HCT116 (cell line): ENCODE results near the gene KCNK10. TPM values are rescaled to one million over a fixed set of nuclear protein-coding genes. Genes with fewer than 3 reads are reported as not detected.
"Not testable (repeated sequence)": the region's sequence is repeated elsewhere in the genome, so short reads cannot be mapped to it uniquely, and the experiment has no call there.

Source experiments
- ATAC-seq: fragments of 200-7000 bp; cut with Tn5 transposase; 2 replicates; pipeline ENCODE4 v1.9.1; 2020; ENCODE audit warnings: mild to moderate bottlenecking, moderate library complexity
- BruUV-seq: library from RNA; stranded (reverse); fragments of 400-500 nt; replicated peaks from 2 replicates; lab custom pipeline; 2021; lab: Mats Ljungman, UMichigan
- CTCF ChIA-PET: fragments of 300-600 bp; sonication (Branson Sonifier 250); formaldehyde crosslinking; loops from one replicate; lab custom pipeline; 2021; ENCODE audit warnings: antibody characterized with exemption; lab: Charles Lee
- POLR2A ChIA-PET: fragments of 300-600, 350-600 bp; sonication (Branson Sonifier 250); formaldehyde crosslinking; loops from one replicate; lab custom pipeline; 2021; ENCODE audit warnings: antibody characterized with exemption; lab: Charles Lee
- RAD21 ChIA-PET, 2 experiments: fragments of 300-600 bp; sonication (Branson Sonifier 250); formaldehyde crosslinking; loops; one replicate each; lab custom pipeline; 2023; ENCODE audit warnings: low total read pairs in 2 of 2; ENCODE audit not compliant: uncharacterized antibody in 2 of 2, unreplicated experiment in 2 of 2, low non-redundant PET in 1 of 2; lab: Charles Lee
- DNase-seq: peaks from one replicate; pipeline ENCODE4 v3.0.0-alpha.2; 2010; ENCODE audit warnings: low read depth, low spot score
- H2AFZ ChIP-seq: fragments of 200-600 bp; shearing (Covaris generic), sonication (generic); 2 replicates; pipeline ENCODE4 v1.6.1; 2017; ENCODE audit warnings: low read depth, mixed run types, mixed read lengths, antibody characterized with exemption, low read length; ENCODE audit not compliant: poor library complexity, severe bottlenecking
- H3K27ac ChIP-seq: 2 replicates; pipeline ENCODE4 v1.5.1; 2012; ENCODE audit warnings: low read depth, low read length
- H3K27me3 ChIP-seq: fragments of 200-600 bp; sonication (generic); 2 replicates; pipeline ENCODE4 v1.6.1; 2016; ENCODE audit warnings: mixed run types, low read length, mixed read lengths; ENCODE audit not compliant: insufficient read depth
- H3K36me3 ChIP-seq, 2 experiments: fragments of 200-500 bp in 1 of 2; fragments of 200-600 bp in 1 of 2; sonication (Bioruptor generic) in 1 of 2; sonication (generic) in 1 of 2; 2 replicates each; pipeline versions ENCODE4 v1.5.1 to v1.6.1; 2014 to 2016; ENCODE audit warnings: low read length in 2 of 2, inconsistent platforms in 1 of 2, mixed read lengths in 1 of 2, mixed run types in 1 of 2; ENCODE audit not compliant: insufficient read depth in 2 of 2, control insufficient read depth in 1 of 2
- H3K4me1 ChIP-seq, 2 experiments: fragments of 200-600 bp in 1 of 2; sonication (generic) in 1 of 2; 2 replicates each; pipeline versions ENCODE4 v1.5.1 to v1.6.1; 2012 to 2017; ENCODE audit warnings: low read length in 2 of 2, inconsistent platforms in 1 of 2, mild to moderate bottlenecking in 1 of 2, mixed read lengths in 1 of 2, mixed run types in 1 of 2, moderate library complexity in 1 of 2; ENCODE audit not compliant: insufficient read depth in 2 of 2, control insufficient read depth in 1 of 2
- H3K4me2 ChIP-seq: fragments of 200-600 bp; sonication (generic); 2 replicates; pipeline ENCODE4 v1.6.1; 2017; ENCODE audit warnings: mixed run types, low read length, mixed read lengths
- H3K4me3 ChIP-seq, 2 experiments: fragments of 200-600 bp in 1 of 2; sonication (generic) in 1 of 2; replicated peaks in 1 of 2; 2 replicates each; pipeline ENCODE4 v1.5.1; 2011 to 2016; ENCODE audit warnings: low read length in 2 of 2, control low read depth in 1 of 2, low read depth in 1 of 2, mild to moderate bottlenecking in 1 of 2, mixed read lengths in 1 of 2, mixed run types in 1 of 2
- H3K79me2 ChIP-seq: fragments of 200-600 bp; sonication (generic); 2 replicates; pipeline ENCODE4 v1.6.1; 2017; ENCODE audit warnings: mild to moderate bottlenecking, mixed run types, low read length, moderate library complexity, mixed read lengths; ENCODE audit not compliant: insufficient read depth
- H3K9ac ChIP-seq: fragments of 200-600 bp; sonication (generic); 2 replicates; pipeline ENCODE4 v1.6.1; 2016; ENCODE audit warnings: low read length, mixed read lengths
- H3K9me2 ChIP-seq: fragments of 200-600 bp; sonication (generic), shearing (Covaris generic); 2 replicates; pipeline ENCODE4 v1.6.1; 2017; ENCODE audit warnings: mixed run types, mild to moderate bottlenecking, moderate library complexity; ENCODE audit not compliant: insufficient read depth
- H3K9me3 ChIP-seq, 2 experiments: fragments of 200-500 bp in 1 of 2; fragments of 200-600 bp in 1 of 2; sonication (Bioruptor generic) in 1 of 2; sonication (generic) in 1 of 2; 2 replicates each; pipeline ENCODE4 v1.6.1; 2014 to 2017; ENCODE audit warnings: low read length in 2 of 2, mixed read lengths in 2 of 2, inconsistent platforms in 1 of 2, low read depth in 1 of 2, mild to moderate bottlenecking in 1 of 2, mixed run types in 1 of 2, moderate library complexity in 1 of 2; ENCODE audit not compliant: control insufficient read depth in 1 of 2, insufficient read depth in 1 of 2
- H4K20me1 ChIP-seq: fragments of 200-600 bp; sonication (generic), shearing (Covaris generic); 2 replicates; pipeline ENCODE4 v1.6.1; 2017; ENCODE audit warnings: mixed run types, mild to moderate bottlenecking, moderate library complexity; ENCODE audit not compliant: insufficient read depth
- CEBPB ChIP-seq: IDR thresholded peaks from 2 replicates; pipeline ENCODE4 v1.6.1; 2012; ENCODE audit warnings: low read depth
- EGR1 ChIP-seq: IDR thresholded peaks from 2 replicates; pipeline ENCODE4 v1.6.1; 2012; ENCODE audit warnings: low read depth
- ELF1 ChIP-seq: IDR thresholded peaks from 2 replicates; pipeline ENCODE4 v1.6.1; 2012; ENCODE audit warnings: low read depth, borderline replicate concordance
- JUND ChIP-seq: IDR thresholded peaks from 2 replicates; pipeline ENCODE4 v1.6.1; 2012
- MAX ChIP-seq: IDR thresholded peaks from 2 replicates; pipeline ENCODE4 v1.6.1; 2012
- SP1 ChIP-seq: IDR thresholded peaks from 2 replicates; pipeline ENCODE4 v1.6.1; 2012; ENCODE audit warnings: low read depth
- SRF ChIP-seq: IDR thresholded peaks from 2 replicates; pipeline ENCODE4 v1.6.1; 2012; ENCODE audit warnings: low read depth
- YY1 ChIP-seq: IDR thresholded peaks from 2 replicates; pipeline ENCODE4 v1.6.1; 2011; ENCODE audit warnings: low read length, low read depth, moderate library complexity, mild to moderate bottlenecking; ENCODE audit not compliant: insufficient replicate concordance; ENCODE audit errors: extremely low read depth
- ZBTB33 ChIP-seq: IDR thresholded peaks from 2 replicates; pipeline ENCODE4 v1.6.1; 2011; ENCODE audit warnings: mild to moderate bottlenecking, low read length, moderate library complexity; ENCODE audit not compliant: insufficient replicate concordance; ENCODE audit errors: extremely low read depth
- intact Hi-C: fragments of 100-400 bp; cut with micrococcal nuclease; formaldehyde crosslinking; loops from 2 replicates; pipeline ENCODE4 v1.10.0; 2022
- total RNA-seq: library from RNA; stranded (reverse); gene quantifications from one replicate; pipeline ENCODE4 v1.2.1, GENCODE V29; 2021; ENCODE audit not compliant: unreplicated experiment

The KCNK10 gene
- total RNA-seq, 1 experiment from 2014 or later, result not detected

GRCh38 chr14:88264116-88264515 lies 59.0 kb downstream of the KCNK10 start:
- intact Hi-C loops, result no loop called here
- RAD21 ChIA-PET, result no interaction called here
- no peak overlapping the region for H3K27ac ChIP-seq
- H3K4me3 ChIP-seq, result no peak overlapping the region
- H3K79me2 ChIP-seq, result no peaks in the 10 kb centered on the region
- POLR2A ChIA-PET, result no interaction called here
- BruUV-seq, result no TSS peak
- H3K27me3 ChIP-seq, result no peaks in the 10 kb centered on the region
- no peak overlapping the region for H3K9ac ChIP-seq
- H3K9me2 ChIP-seq, result no peaks in the 10 kb centered on the region
- no peak overlapping the region for H3K4me2 ChIP-seq
- H2AFZ ChIP-seq, result no peak overlapping the region
- H3K36me3 ChIP-seq, result no peaks in the 10 kb centered on the region
- CTCF ChIA-PET, result no interaction called here
- H4K20me1 ChIP-seq, result no peaks in the 10 kb centered on the region
- no peaks in the 10 kb centered on the region for H3K9me3 ChIP-seq
- ATAC-seq, result no peak
- TF ChIP-seq SP1 (no peak), EGR1 (no peak), JUND (no peak), YY1 (no peak), CEBPB (no peak), SRF (no peak), ELF1 (no peak), ZBTB33 (no peak), MAX (no peak)
- no peaks in the 10 kb centered on the region for H3K4me1 ChIP-seq
- DNase-seq, result no peak

GRCh38 chr14:88261302-88261701 lies 61.8 kb downstream of the KCNK10 start:
- not testable (repeated sequence) for BruUV-seq

More at GRCh38 chr14:88261302-88261701, 61.8 kb downstream of the KCNK10 start:
- intact Hi-C loops, H3K36me3 ChIP-seq, H3K27ac ChIP-seq, H3K9ac ChIP-seq, H3K4me3 ChIP-seq, H3K4me1 ChIP-seq, DNase-seq, H3K4me2 ChIP-seq, ATAC-seq, H3K9me3 ChIP-seq, H3K9me2 ChIP-seq, CTCF ChIA-PET, RAD21 ChIA-PET, POLR2A ChIA-PET, H2AFZ ChIP-seq, H3K27me3 ChIP-seq, H4K20me1 ChIP-seq, H3K79me2 ChIP-seq: not testable (repeated sequence)
